ENCODE data around the gene CHST11. TPM values are rescaled to one million over a fixed set of nuclear protein-coding genes. Genes with fewer than 3 reads are reported as not detected.

CHST11 gene
- total and polyA plus RNA-seq, 10 of the 15 experiments (the other 5 are each of a cell fraction or from before 2014, with no cell fraction given): 1.9 to 38.1 (median 17.2) TPM

DNA sequence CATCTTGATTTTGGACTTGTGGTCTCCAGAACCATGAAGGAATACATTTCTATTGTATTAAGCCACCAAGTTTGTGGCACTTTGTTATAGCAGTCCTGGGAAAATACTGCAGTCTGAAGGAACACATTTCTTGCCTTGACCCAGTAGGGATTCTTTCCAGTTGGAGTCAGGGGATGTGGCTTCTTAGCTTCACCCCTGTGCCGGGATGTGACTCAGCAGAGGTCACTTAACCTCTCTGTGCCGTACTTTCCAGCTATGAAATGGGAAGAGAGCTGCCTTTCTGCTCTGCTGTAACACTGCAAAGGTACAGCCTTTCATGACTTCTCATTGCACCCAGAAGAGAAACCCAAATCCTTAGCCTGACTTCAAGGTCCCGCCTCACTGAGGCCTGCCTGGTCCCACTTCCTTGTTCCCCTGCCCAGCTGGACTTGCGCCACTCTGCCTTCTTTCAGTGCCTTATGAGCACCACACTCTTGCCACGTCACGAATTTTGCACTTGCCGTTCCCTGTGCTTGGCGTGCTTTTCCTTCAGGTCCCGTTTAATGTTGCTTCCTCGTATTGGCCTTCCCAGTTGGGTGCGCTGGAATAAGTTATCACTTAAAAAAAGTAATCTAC lies 24.2 kb downstream of the CHST11 start:
- no TSS peak for BruUV-seq (replicated peaks)
- Histone ChIP-seq H3K9me3 (replicated peaks; ENCODE audit: control insufficient read depth, insufficient read depth, low read length) (no peaks in the 10 kb centered on the region; the same call in 2 of the 3 replicates), H3K4me1 (ENCODE audit: control insufficient read depth, insufficient read depth, low read length) (peaks cover 37% of the 10 kb centered on the region), H3K27me3 (replicated peaks in 1 of 2; ENCODE audit: control insufficient read depth in 2 of 2, insufficient read depth in 2 of 2, low read length in 1 of 2) (no peaks in the 10 kb centered on the region), H2AFZ (ENCODE audit: control insufficient read depth, low read depth, low read length) (no peak overlapping the region), H3K27ac (ENCODE audit: control insufficient read depth, insufficient read depth) (no peak overlapping the region), H3K4me3 (no peak overlapping the region), H3K4me2 (ENCODE audit: control insufficient read depth, insufficient read depth) (no peak overlapping the region), H3K36me3 (ENCODE audit: control insufficient read depth in 2 of 2, insufficient read depth in 2 of 2, low read length in 1 of 2) (peaks cover 0 to 12% of the 10 kb centered on the region in 2 experiments; a peak in 2 of 4 replicates), H3K79me2 (ENCODE audit: control insufficient read depth, insufficient read depth, low read length) (peaks cover 84% of the 10 kb centered on the region), H4K20me1 (ENCODE audit: control insufficient read depth, insufficient read depth) (no peaks in the 10 kb centered on the region), H3K9ac (ENCODE audit: control insufficient read depth, insufficient read depth, low read length) (no peak overlapping the region)
- RAD21 ChIA-PET (ENCODE audit: unreplicated experiment): interaction anchor here (0.8 to 5.8 kb wide), 3 partner anchors 14 to 54 kb away, joined by 3 to 90 read pairs (median 3); partner anchors contain the start of gene CHST11
- intact Hi-C loops (cut with micrococcal nuclease; ENCODE audit: unreplicated experiment): no loop called here
- ATAC-seq (no peak), FAIRE-seq (no peak), DNase-seq (ENCODE audit: low read depth, low spot score) (no peak)
- CTCF ChIA-PET: interaction anchor here (0.8 to 1.1 kb wide), 4 partner anchors 22 to 90 kb away, joined by 3 to 5 read pairs (median 3); no protein-coding TSS in a partner anchor
- SMC1A ChIA-PET (ENCODE audit: uncharacterized antibody, unreplicated experiment): interaction anchor here (1.5 to 2.3 kb wide), 4 partner anchors 9 to 99 kb away, joined by 3 to 11 read pairs (median 5); no protein-coding TSS in a partner anchor
- in situ Hi-C loops (cut with MboI): no loop called here
- TF ChIP-seq ZNF274 (IDR thresholded peaks at IDR 0.05; ENCODE audit: insufficient read depth, insufficient read length) (no peak), ZSCAN29 (IDR thresholded peaks at IDR 0.05) (no peak), ZBED1 (IDR thresholded peaks at IDR 0.05; ENCODE audit: borderline replicate concordance) (no peak)
- POLR2A ChIA-PET: no interaction called here
- WGBS (ENCODE audit: insufficient coverage, insufficient replicate concordance, low lambda C conversion rate, missing lambda C conversion rate): 99% methylated on average over 11 of the region's 11 CpGs

DNA sequence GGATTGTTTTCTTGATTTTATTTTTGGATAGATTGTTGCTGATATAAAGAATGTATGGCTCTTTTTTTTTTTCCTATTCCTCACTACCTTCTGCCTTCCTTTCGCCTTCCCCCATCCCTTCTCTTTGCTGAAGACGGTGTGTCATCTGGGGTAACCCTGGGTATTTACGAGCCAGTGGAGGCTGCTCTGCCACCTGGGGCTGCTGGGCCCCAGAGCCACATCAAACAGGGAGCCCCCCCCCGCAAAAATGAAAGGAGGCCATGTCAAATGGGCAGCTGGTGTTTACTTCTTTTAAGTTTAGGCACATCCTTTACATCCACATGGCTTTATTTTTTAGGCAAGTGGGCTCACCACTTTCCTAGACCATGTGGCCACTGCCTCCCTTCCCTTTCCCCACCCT lies 25.4 kb downstream of the CHST11 start:
- H3K79me2 ChIP-seq (ENCODE audit: control insufficient read depth, insufficient read depth, low read length): peaks cover 85% of the 10 kb centered on the region
- in situ Hi-C loops (cut with MboI) (no loop called here), intact Hi-C loops (cut with micrococcal nuclease; ENCODE audit: unreplicated experiment) (no loop called here)
- H2AFZ ChIP-seq (ENCODE audit: control insufficient read depth, low read depth, low read length): no peak overlapping the region
- BruUV-seq (replicated peaks): no TSS peak
- WGBS (ENCODE audit: insufficient coverage, insufficient replicate concordance, low lambda C conversion rate, missing lambda C conversion rate): 71% methylated on average over 3 of the region's 4 CpGs
- ATAC-seq (no peak), DNase-seq (ENCODE audit: low read depth, low spot score) (no peak), FAIRE-seq (no peak)
- CTCF ChIA-PET: no interaction called here
- no peaks in the 10 kb centered on the region for H3K27me3 ChIP-seq (replicated peaks in 1 of 2; ENCODE audit: control insufficient read depth in 2 of 2, insufficient read depth in 2 of 2, low read length in 1 of 2)
- POLR2A ChIA-PET: interaction anchor here (0.6 to 1.2 kb wide), 4 partner anchors 12 to 99 kb away, joined by 3 to 4 read pairs (median 4); no protein-coding TSS in a partner anchor
- RAD21 ChIA-PET (ENCODE audit: unreplicated experiment): no interaction called here
- peaks cover 43% of the 10 kb centered on the region for H3K4me1 ChIP-seq (ENCODE audit: control insufficient read depth, insufficient read depth, low read length)
- peaks cover 0 to 12% of the 10 kb centered on the region in 2 experiments; a peak in 2 of 4 replicates for H3K36me3 ChIP-seq (ENCODE audit: control insufficient read depth in 2 of 2, insufficient read depth in 2 of 2, low read length in 1 of 2)
- no peak overlapping the region for H3K9ac ChIP-seq (ENCODE audit: control insufficient read depth, insufficient read depth, low read length)
- no peak overlapping the region for H3K4me3 ChIP-seq
- H3K27ac ChIP-seq (ENCODE audit: control insufficient read depth, insufficient read depth): no peak overlapping the region
- H3K4me2 ChIP-seq (ENCODE audit: control insufficient read depth, insufficient read depth): no peak overlapping the region
- no peaks in the 10 kb centered on the region for H4K20me1 ChIP-seq (ENCODE audit: control insufficient read depth, insufficient read depth)
- no peaks in the 10 kb centered on the region; the same call in 2 of the 3 replicates for H3K9me3 ChIP-seq (replicated peaks; ENCODE audit: control insufficient read depth, insufficient read depth, low read length)
- SMC1A ChIA-PET (ENCODE audit: uncharacterized antibody, unreplicated experiment): interaction anchor here (1.5 to 2.3 kb wide), 3 partner anchors 10 to 87 kb away, joined by 3 to 11 read pairs (median 6); no protein-coding TSS in a partner anchor
- TF ChIP-seq, protein P1, sequence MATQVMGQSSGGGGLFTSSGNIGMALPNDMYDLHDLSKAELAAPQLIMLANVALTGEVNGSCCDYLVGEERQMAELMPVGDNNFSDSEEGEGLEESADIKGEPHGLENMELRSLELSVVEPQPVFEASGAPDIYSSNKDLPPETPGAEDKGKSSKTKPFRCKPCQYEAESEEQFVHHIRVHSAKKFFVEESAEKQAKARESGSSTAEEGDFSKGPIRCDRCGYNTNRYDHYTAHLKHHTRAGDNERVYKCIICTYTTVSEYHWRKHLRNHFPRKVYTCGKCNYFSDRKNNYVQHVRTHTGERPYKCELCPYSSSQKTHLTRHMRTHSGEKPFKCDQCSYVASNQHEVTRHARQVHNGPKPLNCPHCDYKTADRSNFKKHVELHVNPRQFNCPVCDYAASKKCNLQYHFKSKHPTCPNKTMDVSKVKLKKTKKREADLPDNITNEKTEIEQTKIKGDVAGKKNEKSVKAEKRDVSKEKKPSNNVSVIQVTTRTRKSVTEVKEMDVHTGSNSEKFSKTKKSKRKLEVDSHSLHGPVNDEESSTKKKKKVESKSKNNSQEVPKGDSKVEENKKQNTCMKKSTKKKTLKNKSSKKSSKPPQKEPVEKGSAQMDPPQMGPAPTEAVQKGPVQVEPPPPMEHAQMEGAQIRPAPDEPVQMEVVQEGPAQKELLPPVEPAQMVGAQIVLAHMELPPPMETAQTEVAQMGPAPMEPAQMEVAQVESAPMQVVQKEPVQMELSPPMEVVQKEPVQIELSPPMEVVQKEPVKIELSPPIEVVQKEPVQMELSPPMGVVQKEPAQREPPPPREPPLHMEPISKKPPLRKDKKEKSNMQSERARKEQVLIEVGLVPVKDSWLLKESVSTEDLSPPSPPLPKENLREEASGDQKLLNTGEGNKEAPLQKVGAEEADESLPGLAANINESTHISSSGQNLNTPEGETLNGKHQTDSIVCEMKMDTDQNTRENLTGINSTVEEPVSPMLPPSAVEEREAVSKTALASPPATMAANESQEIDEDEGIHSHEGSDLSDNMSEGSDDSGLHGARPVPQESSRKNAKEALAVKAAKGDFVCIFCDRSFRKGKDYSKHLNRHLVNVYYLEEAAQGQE (IDR thresholded peaks at IDR 0.05; ENCODE audit: low read depth, low read length): no peak
- TF ChIP-seq, protein P2, sequence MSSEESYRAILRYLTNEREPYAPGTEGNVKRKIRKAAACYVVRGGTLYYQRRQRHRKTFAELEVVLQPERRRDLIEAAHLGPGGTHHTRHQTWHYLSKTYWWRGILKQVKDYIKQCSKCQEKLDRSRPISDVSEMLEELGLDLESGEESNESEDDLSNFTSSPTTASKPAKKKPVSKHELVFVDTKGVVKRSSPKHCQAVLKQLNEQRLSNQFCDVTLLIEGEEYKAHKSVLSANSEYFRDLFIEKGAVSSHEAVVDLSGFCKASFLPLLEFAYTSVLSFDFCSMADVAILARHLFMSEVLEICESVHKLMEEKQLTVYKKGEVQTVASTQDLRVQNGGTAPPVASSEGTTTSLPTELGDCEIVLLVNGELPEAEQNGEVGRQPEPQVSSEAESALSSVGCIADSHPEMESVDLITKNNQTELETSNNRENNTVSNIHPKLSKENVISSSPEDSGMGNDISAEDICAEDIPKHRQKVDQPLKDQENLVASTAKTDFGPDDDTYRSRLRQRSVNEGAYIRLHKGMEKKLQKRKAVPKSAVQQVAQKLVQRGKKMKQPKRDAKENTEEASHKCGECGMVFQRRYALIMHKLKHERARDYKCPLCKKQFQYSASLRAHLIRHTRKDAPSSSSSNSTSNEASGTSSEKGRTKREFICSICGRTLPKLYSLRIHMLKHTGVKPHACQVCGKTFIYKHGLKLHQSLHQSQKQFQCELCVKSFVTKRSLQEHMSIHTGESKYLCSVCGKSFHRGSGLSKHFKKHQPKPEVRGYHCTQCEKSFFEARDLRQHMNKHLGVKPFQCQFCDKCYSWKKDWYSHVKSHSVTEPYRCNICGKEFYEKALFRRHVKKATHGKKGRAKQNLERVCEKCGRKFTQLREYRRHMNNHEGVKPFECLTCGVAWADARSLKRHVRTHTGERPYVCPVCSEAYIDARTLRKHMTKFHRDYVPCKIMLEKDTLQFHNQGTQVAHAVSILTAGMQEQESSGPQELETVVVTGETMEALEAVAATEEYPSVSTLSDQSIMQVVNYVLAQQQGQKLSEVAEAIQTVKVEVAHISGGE (CRISPR knock-in tag; IDR thresholded peaks at IDR 0.05): no peak
- TF ChIP-seq ETV6 (conservative IDR thresholded peaks at IDR 0.05 in 1 of 2, IDR thresholded peaks at IDR 0.05 in 1 of 2; ENCODE audit: borderline replicate concordance in 1 of 2, low read depth in 1 of 2) (no peak), FOXM1 (IDR thresholded peaks at IDR 0.05; ENCODE audit: low read depth, low read length) (no peak), SMC3 (IDR thresholded peaks at IDR 0.05; ENCODE audit: borderline replicate concordance, low read length) (no peak)
